ENCODE results near the gene SOX5. TPM values are rescaled to one million over a fixed set of nuclear protein-coding genes. Genes with fewer than 3 reads are reported as not detected.

The SOX5 gene
- total RNA-seq, 1 experiment from 2014 or later: 0.52 TPM

GRCh38 chr12:23707270-23707669 is 242.2 kb downstream of the SOX5 start (continued):
- TF ChIP-seq ATF3 (IDR thresholded peaks at IDR 0.05): no peak

- Histone ChIP-seq H3K79me2 (ENCODE audit: insufficient read depth, low read length) (no peaks in the 10 kb centered on the region), H3K36me3 (ENCODE audit: control insufficient read depth in 1 of 2, insufficient read depth in 2 of 2, low read length in 2 of 2) (no peaks in the 10 kb centered on the region), H3K9me2 (ENCODE audit: insufficient read depth) (no peaks in the 10 kb centered on the region), H3K4me2 (ENCODE audit: low read length) (no peak overlapping the region), H3K9me3 (ENCODE audit: control insufficient read depth in 1 of 2, insufficient read depth in 1 of 2, low read depth in 1 of 2, low read length in 2 of 2) (peaks cover 4 to 17% of the 10 kb centered on the region in 2 experiments; a peak in 2 of 4 replicates), H4K20me1 (ENCODE audit: insufficient read depth) (no peaks in the 10 kb centered on the region), H2AFZ (ENCODE audit: low read depth, low read length, poor library complexity, severe bottlenecking) (no peak overlapping the region), H3K4me3 (replicated peaks in 1 of 2; ENCODE audit: low read depth in 1 of 2, low read length in 2 of 2) (no peak overlapping the region), H3K4me1 (ENCODE audit: control insufficient read depth in 1 of 2, insufficient read depth in 2 of 2, low read length in 2 of 2) (no peaks in the 10 kb centered on the region), H3K27me3 (ENCODE audit: insufficient read depth, low read length) (no peaks in the 10 kb centered on the region), H3K9ac (ENCODE audit: low read length) (no peak overlapping the region), H3K27ac (ENCODE audit: low read depth, low read length) (no peak overlapping the region)
- ChIA-PET RAD21 (ENCODE audit: low non-redundant PET in 1 of 2, low total read pairs in 2 of 2, uncharacterized antibody in 2 of 2, unreplicated experiment in 2 of 2) (no interaction called here), POLR2A (no interaction called here), CTCF (no interaction called here)
- DNase-seq (ENCODE audit: low read depth, low spot score) (no peak), ATAC-seq (no peak)
- BruUV-seq (replicated peaks): no TSS peak
- TF ChIP-seq JUND (IDR thresholded peaks at IDR 0.05): no peak
- TF ChIP-seq POLR2AphosphoS5 (IDR thresholded peaks at IDR 0.05; ENCODE audit: low read depth, low read length): no peak
- TF ChIP-seq ZFX (IDR thresholded peaks at IDR 0.05): no peak
- no peak for TF ChIP-seq EGR1 (IDR thresholded peaks at IDR 0.05; ENCODE audit: low read depth)
- TF ChIP-seq SIN3A (IDR thresholded peaks at IDR 0.05; ENCODE audit: low read depth): no peak
- no peak for TF ChIP-seq CTCF (IDR thresholded peaks at IDR 0.05 in 2 of 3, conservative IDR thresholded peaks at IDR 0.05 in 1 of 3; ENCODE audit: borderline replicate concordance in 1 of 3, insufficient read depth in 1 of 3, low read depth in 2 of 3, low read length in 2 of 3)
- TF ChIP-seq ELF1 (IDR thresholded peaks at IDR 0.05; ENCODE audit: borderline replicate concordance, low read depth): no peak
- TF ChIP-seq RAD21 (IDR thresholded peaks at IDR 0.05; ENCODE audit: low read depth): no peak
- TF ChIP-seq CBX3 (IDR thresholded peaks at IDR 0.05; ENCODE audit: low read depth): no peak
- TF ChIP-seq YY1 (IDR thresholded peaks at IDR 0.05; ENCODE audit: extremely low read depth, insufficient replicate concordance, low read depth, low read length): no peak
- TF ChIP-seq SRF (IDR thresholded peaks at IDR 0.05; ENCODE audit: low read depth): no peak
- intact Hi-C loops (cut with micrococcal nuclease): no loop called here
These were observed 244.2 kb downstream of the SOX5 start for GRCh38 chr12:23704992-23705943.
